ENCODE results near the gene KCNT2. TPM values are rescaled to one million over a fixed set of nuclear protein-coding genes. Genes with fewer than 3 reads are reported as not detected.

Gene KCNT2
- polyA plus RNA-seq, 1 of the 3 experiments (the other 2 are of a cell fraction): 0.56 TPM

DNA sequence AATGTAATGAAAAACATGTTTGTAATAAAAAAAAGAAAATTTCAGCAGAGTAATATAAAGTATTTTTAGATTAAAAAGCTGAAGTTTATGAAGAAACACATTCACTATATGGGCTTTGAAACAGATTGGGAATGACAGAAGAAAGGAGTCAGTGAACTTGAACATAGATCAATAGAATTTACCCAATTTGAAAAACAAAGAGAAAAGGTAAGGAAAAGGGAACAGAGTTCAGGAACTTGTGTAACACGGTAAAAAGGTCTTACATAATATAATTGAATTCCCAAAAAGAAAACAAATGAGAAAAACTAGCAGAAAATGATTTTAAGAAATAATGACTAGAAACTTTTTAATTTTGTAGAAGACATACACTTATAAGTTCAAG is 206.8 kb downstream of the KCNT2 start (continued):
- TF ChIP-seq, protein P1, sequence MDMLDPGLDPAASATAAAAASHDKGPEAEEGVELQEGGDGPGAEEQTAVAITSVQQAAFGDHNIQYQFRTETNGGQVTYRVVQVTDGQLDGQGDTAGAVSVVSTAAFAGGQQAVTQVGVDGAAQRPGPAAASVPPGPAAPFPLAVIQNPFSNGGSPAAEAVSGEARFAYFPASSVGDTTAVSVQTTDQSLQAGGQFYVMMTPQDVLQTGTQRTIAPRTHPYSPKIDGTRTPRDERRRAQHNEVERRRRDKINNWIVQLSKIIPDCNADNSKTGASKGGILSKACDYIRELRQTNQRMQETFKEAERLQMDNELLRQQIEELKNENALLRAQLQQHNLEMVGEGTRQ (IDR thresholded peaks at IDR 0.05; ENCODE audit: borderline replicate concordance, low read depth, low read length): no peak

DNA sequence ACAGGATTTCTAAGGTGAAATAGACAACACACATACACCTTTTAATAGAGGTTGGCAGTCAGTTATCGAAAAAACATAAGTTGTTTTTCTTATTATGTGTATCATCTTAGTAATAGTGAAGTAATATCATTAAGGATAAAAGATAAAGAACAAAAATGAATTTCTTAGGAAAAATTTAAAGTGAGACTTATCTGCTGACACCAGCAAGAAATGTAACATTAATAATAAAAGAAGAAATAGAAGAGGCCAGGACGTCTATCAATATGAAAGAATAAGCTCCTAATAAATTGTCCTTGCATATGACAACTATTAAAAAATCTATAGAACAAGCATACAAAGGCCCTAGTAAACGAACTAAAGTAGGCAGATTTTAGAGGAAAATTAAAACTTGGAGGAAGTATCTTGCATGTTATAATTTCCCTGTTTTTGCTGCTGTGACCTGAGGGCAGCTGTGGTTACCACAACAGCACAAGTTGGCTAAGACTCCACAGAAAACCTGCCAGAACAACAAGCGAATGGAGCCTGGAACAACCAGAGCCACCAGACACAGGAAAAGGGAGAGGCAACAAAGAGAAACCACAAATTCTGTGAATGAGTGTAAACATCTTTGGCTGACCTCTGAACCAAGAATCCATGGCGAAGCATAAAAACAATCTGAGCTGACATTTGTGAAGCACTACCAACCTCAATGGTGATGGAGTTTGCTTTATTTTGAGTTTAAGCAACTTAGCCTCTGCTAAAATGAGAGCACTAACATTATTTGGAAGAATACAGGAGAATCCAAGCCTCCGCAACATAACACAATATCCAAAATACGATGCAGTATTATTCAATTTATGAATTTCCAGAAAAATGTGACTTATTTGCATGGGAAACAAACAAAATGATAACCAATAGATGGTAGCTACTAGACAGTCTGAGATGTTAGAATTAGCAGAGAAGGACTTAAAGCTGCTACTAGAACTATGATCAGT is 207.5 kb downstream of the KCNT2 start:
- Histone ChIP-seq H3K4me2 (no peak overlapping the region), H3K9ac (no peak overlapping the region), H3K27me3 (ENCODE audit: insufficient read depth) (no peaks in the 10 kb centered on the region), H3K4me1 (ENCODE audit: control insufficient read depth in 1 of 2, insufficient read depth in 2 of 2, low read depth in 1 of 2, low read length in 1 of 2) (peaks cover 0 to 2% of the 10 kb centered on the region in 2 experiments; a peak in 1 of 4 replicates), H4K20me1 (ENCODE audit: insufficient read depth) (no peaks in the 10 kb centered on the region), H3K36me3 (replicated peaks in 1 of 2; ENCODE audit: control insufficient read depth in 1 of 2, insufficient read depth in 2 of 2, low read length in 1 of 2) (no peaks in the 10 kb centered on the region), H2AFZ (ENCODE audit: low read depth) (no peak overlapping the region), H3F3A (replicated peaks; ENCODE audit: insufficient read depth) (no peaks in the 10 kb centered on the region), H3K79me2 (ENCODE audit: insufficient read depth) (no peaks in the 10 kb centered on the region), H3K27ac (ENCODE audit: low read depth in 2 of 2, low read length in 1 of 2) (peak overlapping the region in 1 of 2 experiments; percentile 11; a peak in 1 of 4 replicates), H3K9me3 (no peaks in the 10 kb centered on the region), H3K9me2 (no peaks in the 10 kb centered on the region), H3K4me3 (ENCODE audit: low read depth in 2 of 2, low read length in 1 of 2) (no peak overlapping the region)
- WGBS (ENCODE audit: low lambda C conversion rate): 81% methylated on average over 7 of the region's 7 CpGs
- TF ChIP-seq SIN3A (IDR thresholded peaks at IDR 0.05; ENCODE audit: borderline replicate concordance, low read depth, low read length) (no peak), GABPA (IDR thresholded peaks at IDR 0.05; ENCODE audit: low read depth) (no peak), SMC3 (IDR thresholded peaks at IDR 0.05; ENCODE audit: low read depth, low read length) (no peak), FOXJ3 (CRISPR knock-in tag; IDR thresholded peaks at IDR 0.05) (no peak), MXI1 (IDR thresholded peaks at IDR 0.05; ENCODE audit: low read depth, low read length) (no peak), RAD21 (IDR thresholded peaks at IDR 0.05; ENCODE audit: low read length) (no peak)
- DNase-seq: no peak
- CTCF ChIA-PET: interaction anchor here (0.6 kb wide), 2 partner anchors 26 to 84 kb away, joined by 3 read pairs; no protein-coding TSS in a partner anchor
- POLR2A ChIA-PET: no interaction called here

DNA sequence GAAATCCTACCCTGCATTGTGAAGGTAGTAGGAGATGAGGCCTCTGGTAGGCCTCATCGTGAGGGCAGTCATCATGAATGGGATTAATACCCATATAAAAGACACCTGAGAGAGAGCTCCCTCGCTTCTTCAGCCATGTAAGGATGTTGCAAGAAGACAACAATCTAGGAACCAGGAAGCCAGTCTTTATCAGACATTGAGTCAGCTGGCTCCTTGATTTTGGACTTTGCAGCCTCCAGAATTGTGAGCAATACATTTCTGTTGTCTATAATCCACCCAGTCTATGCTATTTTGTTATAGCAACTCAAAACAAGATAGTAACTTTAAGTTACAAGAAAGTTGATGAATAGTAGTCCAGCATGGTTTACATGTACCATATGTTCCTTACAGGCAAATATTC is 208.5 kb downstream of the KCNT2 start:
- Histone ChIP-seq H3K4me3 (ENCODE audit: low read depth in 2 of 2, low read length in 1 of 2) (no peak overlapping the region), H3K27ac (ENCODE audit: low read depth in 2 of 2, low read length in 1 of 2) (no peak overlapping the region), H3K9me2 (no peaks in the 10 kb centered on the region), H3K9me3 (no peaks in the 10 kb centered on the region), H3F3A (replicated peaks; ENCODE audit: insufficient read depth) (no peaks in the 10 kb centered on the region), H3K4me2 (no peak overlapping the region), H4K20me1 (ENCODE audit: insufficient read depth) (no peaks in the 10 kb centered on the region), H2AFZ (ENCODE audit: low read depth) (no peak overlapping the region), H3K79me2 (ENCODE audit: insufficient read depth) (no peaks in the 10 kb centered on the region), H3K4me1 (ENCODE audit: control insufficient read depth in 1 of 2, insufficient read depth in 2 of 2, low read depth in 1 of 2, low read length in 1 of 2) (peaks cover 0 to 2% of the 10 kb centered on the region in 2 experiments; a peak in 1 of 4 replicates), H3K27me3 (ENCODE audit: insufficient read depth) (no peaks in the 10 kb centered on the region), H3K36me3 (replicated peaks in 1 of 2; ENCODE audit: control insufficient read depth in 1 of 2, insufficient read depth in 2 of 2, low read length in 1 of 2) (no peaks in the 10 kb centered on the region), H3K9ac (no peak overlapping the region)
- DNase-seq: no peak
- POLR2A ChIA-PET: no interaction called here
- CTCF ChIA-PET: interaction anchor here (1.1 kb wide), 1 partner anchor 8 kb away, joined by 3 read pairs; no protein-coding TSS in a partner anchor
- WGBS (ENCODE audit: low lambda C conversion rate): 68% methylated on average over 2 of the region's 2 CpGs
- no peak for TF ChIP-seq SMC3 (IDR thresholded peaks at IDR 0.05; ENCODE audit: low read depth, low read length)
- TF ChIP-seq EP300 (IDR thresholded peaks at IDR 0.05; ENCODE audit: borderline replicate concordance in 1 of 2, low read depth in 1 of 2, low read length in 1 of 2): no peak
- TF ChIP-seq POLR2AphosphoS5 (IDR thresholded peaks at IDR 0.05; ENCODE audit: low read depth, low read length): no peak
- TF ChIP-seq FOXM1 (IDR thresholded peaks at IDR 0.05; ENCODE audit: low read depth): no peak
- TF ChIP-seq, protein P2, sequence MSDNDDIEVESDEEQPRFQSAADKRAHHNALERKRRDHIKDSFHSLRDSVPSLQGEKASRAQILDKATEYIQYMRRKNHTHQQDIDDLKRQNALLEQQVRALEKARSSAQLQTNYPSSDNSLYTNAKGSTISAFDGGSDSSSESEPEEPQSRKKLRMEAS (IDR thresholded peaks at IDR 0.05; ENCODE audit: low read depth): no peak
- no peak for TF ChIP-seq CHD2 (IDR thresholded peaks at IDR 0.05; ENCODE audit: low read length, partially characterized antibody)
- no peak for TF ChIP-seq GATA2 (CRISPR knock-in tag; IDR thresholded peaks at IDR 0.05)
- no peak for TF ChIP-seq FOSL2 (IDR thresholded peaks at IDR 0.05; ENCODE audit: borderline replicate concordance, low read depth)
- no peak for TF ChIP-seq MXI1 (IDR thresholded peaks at IDR 0.05; ENCODE audit: low read depth, low read length)
- no peak for TF ChIP-seq RCOR1 (IDR thresholded peaks at IDR 0.05; ENCODE audit: low read length)
- TF ChIP-seq TAF1 (IDR thresholded peaks at IDR 0.05; ENCODE audit: borderline replicate concordance, low read depth, low read length): no peak
- TF ChIP-seq FOXJ3 (CRISPR knock-in tag; IDR thresholded peaks at IDR 0.05): no peak
- TF ChIP-seq, protein P3, sequence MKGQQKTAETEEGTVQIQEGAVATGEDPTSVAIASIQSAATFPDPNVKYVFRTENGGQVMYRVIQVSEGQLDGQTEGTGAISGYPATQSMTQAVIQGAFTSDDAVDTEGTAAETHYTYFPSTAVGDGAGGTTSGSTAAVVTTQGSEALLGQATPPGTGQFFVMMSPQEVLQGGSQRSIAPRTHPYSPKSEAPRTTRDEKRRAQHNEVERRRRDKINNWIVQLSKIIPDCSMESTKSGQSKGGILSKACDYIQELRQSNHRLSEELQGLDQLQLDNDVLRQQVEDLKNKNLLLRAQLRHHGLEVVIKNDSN (IDR thresholded peaks at IDR 0.05; ENCODE audit: borderline replicate concordance, low read depth): no peak
- TF ChIP-seq RXRA (IDR thresholded peaks at IDR 0.05; ENCODE audit: borderline replicate concordance, low read depth): no peak
- no peak for TF ChIP-seq MEF2A (IDR thresholded peaks at IDR 0.05; ENCODE audit: borderline replicate concordance, low read depth)
- TF ChIP-seq, protein P4, sequence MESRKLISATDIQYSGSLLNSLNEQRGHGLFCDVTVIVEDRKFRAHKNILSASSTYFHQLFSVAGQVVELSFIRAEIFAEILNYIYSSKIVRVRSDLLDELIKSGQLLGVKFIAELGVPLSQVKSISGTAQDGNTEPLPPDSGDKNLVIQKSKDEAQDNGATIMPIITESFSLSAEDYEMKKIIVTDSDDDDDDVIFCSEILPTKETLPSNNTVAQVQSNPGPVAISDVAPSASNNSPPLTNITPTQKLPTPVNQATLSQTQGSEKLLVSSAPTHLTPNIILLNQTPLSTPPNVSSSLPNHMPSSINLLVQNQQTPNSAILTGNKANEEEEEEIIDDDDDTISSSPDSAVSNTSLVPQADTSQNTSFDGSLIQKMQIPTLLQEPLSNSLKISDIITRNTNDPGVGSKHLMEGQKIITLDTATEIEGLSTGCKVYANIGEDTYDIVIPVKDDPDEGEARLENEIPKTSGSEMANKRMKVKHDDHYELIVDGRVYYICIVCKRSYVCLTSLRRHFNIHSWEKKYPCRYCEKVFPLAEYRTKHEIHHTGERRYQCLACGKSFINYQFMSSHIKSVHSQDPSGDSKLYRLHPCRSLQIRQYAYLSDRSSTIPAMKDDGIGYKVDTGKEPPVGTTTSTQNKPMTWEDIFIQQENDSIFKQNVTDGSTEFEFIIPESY (IDR thresholded peaks at IDR 0.05; ENCODE audit: borderline replicate concordance, low read depth): no peak
